Vagina (tissue), 2 donors: ENCODE results near the gene LMOD1. TPM values are rescaled to one million over a fixed set of nuclear protein-coding genes. Genes with fewer than 3 reads are reported as not detected.

Experiments
- DNase-seq, 2 donors: peaks; one replicate each; pipeline ENCODE4 v3.0.0-alpha.2; 2017; ENCODE audit errors: extremely low spot score in 2 of 2
- H3K27ac ChIP-seq: fragments of 200-600 bp; sonication (generic); one replicate; pipeline ENCODE4 v1.5.1; 2019
- H3K27me3 ChIP-seq: fragments of 200-600 bp; sonication (generic); one replicate; pipeline ENCODE4 v1.5.1; 2019
- H3K36me3 ChIP-seq, 2 donors: fragments of 200-600 bp; sonication (generic); one replicate each; pipeline ENCODE4 v1.5.1; 2017 to 2019
- H3K4me1 ChIP-seq: fragments of 200-600 bp; sonication (generic); one replicate; pipeline ENCODE4 v1.5.1; 2019
- H3K4me3 ChIP-seq, 2 donors: fragments of 200-600 bp; sonication (generic); 1 replicate in 1 of 2; 2 replicates in 1 of 2; pipeline ENCODE4 v1.5.1; 2016 to 2019
- H3K9me3 ChIP-seq: fragments of 200-600 bp; sonication (generic); one replicate; pipeline ENCODE4 v1.5.1; 2019
- CTCF ChIP-seq, 3 experiments: fragments of 450-650 bp in 2 of 3; fragments of 200-600 bp in 1 of 3; sonication (generic) in 1 of 3; IDR thresholded peaks; one replicate each; pipeline ENCODE4 v1.5.1; 2017 to 2019; ENCODE audit warnings: antibody characterized with exemption in 3 of 3, mild to moderate bottlenecking in 2 of 3, moderate library complexity in 2 of 3
- POLR2A ChIP-seq, 2 donors: fragments of 450-650 bp; IDR thresholded peaks; one replicate each; pipeline ENCODE4 v1.6.1; 2017; ENCODE audit warnings: antibody characterized with exemption in 2 of 2, mild to moderate bottlenecking in 2 of 2, moderate library complexity in 2 of 2
- POLR2AphosphoS5 ChIP-seq, 2 donors: sonication (generic); formaldehyde crosslinking; IDR thresholded peaks; one replicate each; pipeline ENCODE4 v1.9.0; 2017; ENCODE audit warnings: antibody characterized with exemption in 2 of 2, mild to moderate bottlenecking in 2 of 2, low read depth in 1 of 2; ENCODE audit not compliant: insufficient read depth in 1 of 2
- intact Hi-C: fragments of 100-400 bp; cut with DNase I; formaldehyde crosslinking; loops from one replicate; pipeline ENCODE4 v1.15.1; 2023
- total RNA-seq: library from RNA; depleted of rRNA; stranded (reverse); fragments of >200 nt; gene quantifications from one replicate; pipeline ENCODE4 v1.2.3, GENCODE V29; 2016

The LMOD1 gene
- total RNA-seq = 107 TPM

GRCh38 chr1:201946224-201946908 is at the start of gene LMOD1:
TSS of gene LMOD1 (minus strand) at chr1:201946548. CDS start at chr1:201946340, 208 bp downstream.
- no peaks in the 10 kb centered on the region for H3K27me3 ChIP-seq
- TF ChIP-seq POLR2A (IDR thresholded peaks at IDR 0.05) (peak in 1 of 2 donors; percentile 74), CTCF (IDR thresholded peaks at IDR 0.05) (no peak), POLR2AphosphoS5 (IDR thresholded peaks at IDR 0.05; ENCODE audit: insufficient read depth in 1 of 2, low read depth in 1 of 2) (peak; percentile 77 to 97)
- no peaks in the 10 kb centered on the region for H3K36me3 ChIP-seq
- peaks cover 14% of the 10 kb centered on the region for H3K4me1 ChIP-seq
- intact Hi-C loops = loop anchor here (2.0 kb wide), 1 partner anchor 44 kb away; no protein-coding TSS in a partner anchor
- peak within 1 kb of the TSS; percentile 65 to 96 for H3K4me3 ChIP-seq
- H3K27ac ChIP-seq = peak within 1 kb of the TSS; percentile 88
- DNase-seq = peak in 1 of 2 donors; percentile 94
- H3K9me3 ChIP-seq = no peaks in the 10 kb centered on the region

GRCh38 chr1:201990427-201990826 is 44.1 kb upstream of the LMOD1 start:
- intact Hi-C loops = no loop called here
- no peak for TF ChIP-seq POLR2AphosphoS5 (IDR thresholded peaks at IDR 0.05; ENCODE audit: insufficient read depth in 1 of 2, low read depth in 1 of 2)
- no peak for TF ChIP-seq POLR2A (IDR thresholded peaks at IDR 0.05)
- TF ChIP-seq CTCF (IDR thresholded peaks at IDR 0.05) = no peak
- no peak overlapping the region for H3K4me3 ChIP-seq
- H3K27me3 ChIP-seq = no peaks in the 10 kb centered on the region
- peaks cover 0 to 44% of the 10 kb centered on the region in 2 donors for H3K36me3 ChIP-seq
- no peak overlapping the region for H3K27ac ChIP-seq
- H3K4me1 ChIP-seq = peaks cover 23% of the 10 kb centered on the region
- no peak for DNase-seq
- no peaks in the 10 kb centered on the region for H3K9me3 ChIP-seq

- Histone ChIP-seq H3K27ac (no peak overlapping the region), H3K27me3 (no peaks in the 10 kb centered on the region), H3K36me3 (peaks cover 0 to 44% of the 10 kb centered on the region in 2 donors), H3K9me3 (no peaks in the 10 kb centered on the region), H3K4me1 (peaks cover 32% of the 10 kb centered on the region), H3K4me3 (no peak overlapping the region)
- TF ChIP-seq CTCF (IDR thresholded peaks at IDR 0.05) = no peak
- no peak for TF ChIP-seq POLR2A (IDR thresholded peaks at IDR 0.05)
- no peak for TF ChIP-seq POLR2AphosphoS5 (IDR thresholded peaks at IDR 0.05; ENCODE audit: insufficient read depth in 1 of 2, low read depth in 1 of 2)
- no peak for DNase-seq
- intact Hi-C loops = no loop called here
Measured at GRCh38 chr1:201989354-201990128, 43.2 kb upstream of the LMOD1 start.

- no peak for TF ChIP-seq CTCF (IDR thresholded peaks at IDR 0.05)
- no peak for TF ChIP-seq POLR2A (IDR thresholded peaks at IDR 0.05)
- no peak for TF ChIP-seq POLR2AphosphoS5 (IDR thresholded peaks at IDR 0.05; ENCODE audit: insufficient read depth in 1 of 2, low read depth in 1 of 2)
- Histone ChIP-seq H3K27me3 (no peaks in the 10 kb centered on the region), H3K27ac (no peak overlapping the region), H3K36me3 (peaks cover 0 to 44% of the 10 kb centered on the region in 2 donors), H3K4me3 (no peak overlapping the region), H3K4me1 (peaks cover 41% of the 10 kb centered on the region), H3K9me3 (no peaks in the 10 kb centered on the region)
- DNase-seq = no peak
- intact Hi-C loops = no loop called here
Measured at GRCh38 chr1:201988601-201989000, 42.3 kb upstream of the LMOD1 start.
